ENCODE data around the gene RNF11. TPM values are rescaled to one million over a fixed set of nuclear protein-coding genes. Genes with fewer than 3 reads are reported as not detected.
"Not testable (repeated sequence)": the region's sequence is repeated elsewhere in the genome, so short reads cannot be mapped to it uniquely, and the experiment has no call there.

RNF11 gene
- total RNA-seq, 1 donor from 2014 or later, result 100 TPM

GRCh38 chr1:51218570-51218969 lies 17.5 kb upstream of the RNF11 start:
- TF ChIP-seq, protein P1, sequence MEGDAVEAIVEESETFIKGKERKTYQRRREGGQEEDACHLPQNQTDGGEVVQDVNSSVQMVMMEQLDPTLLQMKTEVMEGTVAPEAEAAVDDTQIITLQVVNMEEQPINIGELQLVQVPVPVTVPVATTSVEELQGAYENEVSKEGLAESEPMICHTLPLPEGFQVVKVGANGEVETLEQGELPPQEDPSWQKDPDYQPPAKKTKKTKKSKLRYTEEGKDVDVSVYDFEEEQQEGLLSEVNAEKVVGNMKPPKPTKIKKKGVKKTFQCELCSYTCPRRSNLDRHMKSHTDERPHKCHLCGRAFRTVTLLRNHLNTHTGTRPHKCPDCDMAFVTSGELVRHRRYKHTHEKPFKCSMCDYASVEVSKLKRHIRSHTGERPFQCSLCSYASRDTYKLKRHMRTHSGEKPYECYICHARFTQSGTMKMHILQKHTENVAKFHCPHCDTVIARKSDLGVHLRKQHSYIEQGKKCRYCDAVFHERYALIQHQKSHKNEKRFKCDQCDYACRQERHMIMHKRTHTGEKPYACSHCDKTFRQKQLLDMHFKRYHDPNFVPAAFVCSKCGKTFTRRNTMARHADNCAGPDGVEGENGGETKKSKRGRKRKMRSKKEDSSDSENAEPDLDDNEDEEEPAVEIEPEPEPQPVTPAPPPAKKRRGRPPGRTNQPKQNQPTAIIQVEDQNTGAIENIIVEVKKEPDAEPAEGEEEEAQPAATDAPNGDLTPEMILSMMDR (IDR thresholded peaks at IDR 0.05), result no peak
- Mint-ChIP-seq H3K9me3 (ENCODE audit: unreplicated experiment) (no peaks in the 10 kb centered on the region), H3K4me1 (ENCODE audit: unreplicated experiment) (peaks cover 4% of the 10 kb centered on the region), H3K4me3 (ENCODE audit: unreplicated experiment) (no peak overlapping the region), H3K36me3 (ENCODE audit: unreplicated experiment) (no peaks in the 10 kb centered on the region), H3K27ac (ENCODE audit: unreplicated experiment) (no peak overlapping the region), H3K27me3 (ENCODE audit: unreplicated experiment) (no peaks in the 10 kb centered on the region)
- DNase-seq (ENCODE audit: extremely low spot score, unreplicated experiment), result no peak

GRCh38 chr1:51219022-51219421 lies 17.1 kb upstream of the RNF11 start:
- H3K36me3 Mint-ChIP-seq (ENCODE audit: unreplicated experiment), result no peaks in the 10 kb centered on the region
- TF ChIP-seq, protein P1 (IDR thresholded peaks at IDR 0.05), result no peak
- H3K9me3 Mint-ChIP-seq (ENCODE audit: unreplicated experiment), result no peaks in the 10 kb centered on the region
- no peaks in the 10 kb centered on the region for H3K27me3 Mint-ChIP-seq (ENCODE audit: unreplicated experiment)
- no peak overlapping the region for H3K27ac Mint-ChIP-seq (ENCODE audit: unreplicated experiment)
- no peak overlapping the region for H3K4me3 Mint-ChIP-seq (ENCODE audit: unreplicated experiment)
- DNase-seq (ENCODE audit: extremely low spot score, unreplicated experiment), result no peak
- H3K4me1 Mint-ChIP-seq (ENCODE audit: unreplicated experiment), result peaks cover 4% of the 10 kb centered on the region

DNA sequence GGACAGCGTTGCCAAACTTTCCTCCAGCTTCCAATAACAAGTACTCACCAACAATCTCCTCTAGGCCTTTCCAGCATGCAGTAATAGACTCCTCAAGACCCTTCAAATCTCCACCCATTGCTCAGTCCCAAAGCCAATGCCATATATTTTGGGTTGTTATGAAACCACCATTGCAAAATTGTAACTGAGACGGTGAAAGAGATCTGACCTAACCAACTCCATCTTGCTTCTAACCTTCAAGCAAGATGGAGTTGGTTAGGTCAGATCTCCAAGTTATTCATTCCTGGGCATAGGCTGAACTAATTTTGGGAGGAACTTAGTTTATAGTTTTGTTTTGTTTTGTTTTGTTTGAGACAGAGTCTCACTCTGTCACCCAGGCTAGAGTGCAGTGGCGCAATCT lies 14.5 kb upstream of the RNF11 start:
- not testable (repeated sequence) for H3K27ac Mint-ChIP-seq (ENCODE audit: unreplicated experiment); H3K4me1 Mint-ChIP-seq (ENCODE audit: unreplicated experiment); H3K36me3 Mint-ChIP-seq (ENCODE audit: unreplicated experiment); H3K9me3 Mint-ChIP-seq (ENCODE audit: unreplicated experiment); DNase-seq (ENCODE audit: extremely low spot score, unreplicated experiment); H3K4me3 Mint-ChIP-seq (ENCODE audit: unreplicated experiment); H3K27me3 Mint-ChIP-seq (ENCODE audit: unreplicated experiment)

- DNase-seq (ENCODE audit: extremely low spot score, unreplicated experiment), result no peak
- H3K27me3 Mint-ChIP-seq (ENCODE audit: unreplicated experiment), result no peaks in the 10 kb centered on the region
- H3K27ac Mint-ChIP-seq (ENCODE audit: unreplicated experiment), result no peak overlapping the region
- H3K9me3 Mint-ChIP-seq (ENCODE audit: unreplicated experiment), result no peaks in the 10 kb centered on the region
- no peaks in the 10 kb centered on the region for H3K36me3 Mint-ChIP-seq (ENCODE audit: unreplicated experiment)
- H3K4me1 Mint-ChIP-seq (ENCODE audit: unreplicated experiment), result peaks cover 4% of the 10 kb centered on the region
- TF ChIP-seq, protein P1 (IDR thresholded peaks at IDR 0.05), result no peak
- H3K4me3 Mint-ChIP-seq (ENCODE audit: unreplicated experiment), result no peak overlapping the region
Measured at GRCh38 chr1:51222136-51222787, 13.8 kb upstream of the RNF11 start.

- TF ChIP-seq, protein P1 (IDR thresholded peaks at IDR 0.05), result no peak
- no peak for DNase-seq (ENCODE audit: extremely low spot score, unreplicated experiment)
Measured at GRCh38 chr1:51222809-51223208, 13.3 kb upstream of the RNF11 start.

More at GRCh38 chr1:51222809-51223208, 13.3 kb upstream of the RNF11 start:
- Mint-ChIP-seq H3K9me3 (ENCODE audit: unreplicated experiment) (no peaks in the 10 kb centered on the region), H3K36me3 (ENCODE audit: unreplicated experiment) (no peaks in the 10 kb centered on the region), H3K27ac (ENCODE audit: unreplicated experiment) (no peak overlapping the region), H3K27me3 (ENCODE audit: unreplicated experiment) (no peaks in the 10 kb centered on the region), H3K4me1 (ENCODE audit: unreplicated experiment) (peaks cover 4% of the 10 kb centered on the region), H3K4me3 (ENCODE audit: unreplicated experiment) (no peak overlapping the region)
